ENCODE results near the gene ARFGAP2.

DNA sequence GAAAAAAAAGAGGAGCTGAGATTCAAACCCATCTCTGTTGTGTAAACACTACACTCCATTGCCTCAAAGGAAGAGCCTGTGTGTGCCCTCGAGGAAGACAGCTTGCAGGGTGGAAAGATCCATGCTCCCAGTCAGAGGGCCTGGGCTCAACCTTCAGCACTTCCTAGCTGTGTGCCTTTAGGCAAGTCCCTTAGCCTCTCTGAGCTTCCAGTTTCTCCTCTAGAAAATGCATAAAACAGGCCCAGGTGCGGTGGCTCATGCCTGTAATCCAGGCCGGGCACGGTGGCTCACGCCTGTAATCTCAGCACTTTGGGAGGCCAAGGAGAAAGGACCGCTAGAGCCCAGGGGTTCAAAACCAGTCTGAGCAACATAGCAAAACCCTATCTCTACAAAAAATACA lies 4.6 kb upstream of the ARFGAP2 start:
- TF ChIP-seq, protein P1, sequence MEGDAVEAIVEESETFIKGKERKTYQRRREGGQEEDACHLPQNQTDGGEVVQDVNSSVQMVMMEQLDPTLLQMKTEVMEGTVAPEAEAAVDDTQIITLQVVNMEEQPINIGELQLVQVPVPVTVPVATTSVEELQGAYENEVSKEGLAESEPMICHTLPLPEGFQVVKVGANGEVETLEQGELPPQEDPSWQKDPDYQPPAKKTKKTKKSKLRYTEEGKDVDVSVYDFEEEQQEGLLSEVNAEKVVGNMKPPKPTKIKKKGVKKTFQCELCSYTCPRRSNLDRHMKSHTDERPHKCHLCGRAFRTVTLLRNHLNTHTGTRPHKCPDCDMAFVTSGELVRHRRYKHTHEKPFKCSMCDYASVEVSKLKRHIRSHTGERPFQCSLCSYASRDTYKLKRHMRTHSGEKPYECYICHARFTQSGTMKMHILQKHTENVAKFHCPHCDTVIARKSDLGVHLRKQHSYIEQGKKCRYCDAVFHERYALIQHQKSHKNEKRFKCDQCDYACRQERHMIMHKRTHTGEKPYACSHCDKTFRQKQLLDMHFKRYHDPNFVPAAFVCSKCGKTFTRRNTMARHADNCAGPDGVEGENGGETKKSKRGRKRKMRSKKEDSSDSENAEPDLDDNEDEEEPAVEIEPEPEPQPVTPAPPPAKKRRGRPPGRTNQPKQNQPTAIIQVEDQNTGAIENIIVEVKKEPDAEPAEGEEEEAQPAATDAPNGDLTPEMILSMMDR (IDR thresholded peaks at IDR 0.05) = no peak
- no peak for TF ChIP-seq POLR2AphosphoS5 (IDR thresholded peaks at IDR 0.05)
- no peak for TF ChIP-seq POLR2A (IDR thresholded peaks at IDR 0.05; ENCODE audit: low read depth)
